ENCODE results near the gene DPP6. TPM values are rescaled to one million over a fixed set of nuclear protein-coding genes. Genes with fewer than 3 reads are reported as not detected.

DPP6 gene
- total RNA-seq, 2 donors from 2014 or later: 0.05 to 38.7 TPM

- H3K36me3 ChIP-seq: no peaks in the 10 kb centered on the region
- no peak for DNase-seq (ENCODE audit: low spot score)
- WGBS: 73% methylated on average over 4 of the region's 4 CpGs
- H3K9me3 ChIP-seq: no peaks in the 10 kb centered on the region
- H3K27me3 ChIP-seq (replicated peaks; ENCODE audit: insufficient read depth): no peaks in the 10 kb centered on the region
- intact Hi-C loops (cut with DNase I): no loop called here
- TF ChIP-seq POLR2AphosphoS5 (IDR thresholded peaks at IDR 0.05): no peak
- no peak for TF ChIP-seq POLR2A (IDR thresholded peaks at IDR 0.05)
- TF ChIP-seq, protein P1, sequence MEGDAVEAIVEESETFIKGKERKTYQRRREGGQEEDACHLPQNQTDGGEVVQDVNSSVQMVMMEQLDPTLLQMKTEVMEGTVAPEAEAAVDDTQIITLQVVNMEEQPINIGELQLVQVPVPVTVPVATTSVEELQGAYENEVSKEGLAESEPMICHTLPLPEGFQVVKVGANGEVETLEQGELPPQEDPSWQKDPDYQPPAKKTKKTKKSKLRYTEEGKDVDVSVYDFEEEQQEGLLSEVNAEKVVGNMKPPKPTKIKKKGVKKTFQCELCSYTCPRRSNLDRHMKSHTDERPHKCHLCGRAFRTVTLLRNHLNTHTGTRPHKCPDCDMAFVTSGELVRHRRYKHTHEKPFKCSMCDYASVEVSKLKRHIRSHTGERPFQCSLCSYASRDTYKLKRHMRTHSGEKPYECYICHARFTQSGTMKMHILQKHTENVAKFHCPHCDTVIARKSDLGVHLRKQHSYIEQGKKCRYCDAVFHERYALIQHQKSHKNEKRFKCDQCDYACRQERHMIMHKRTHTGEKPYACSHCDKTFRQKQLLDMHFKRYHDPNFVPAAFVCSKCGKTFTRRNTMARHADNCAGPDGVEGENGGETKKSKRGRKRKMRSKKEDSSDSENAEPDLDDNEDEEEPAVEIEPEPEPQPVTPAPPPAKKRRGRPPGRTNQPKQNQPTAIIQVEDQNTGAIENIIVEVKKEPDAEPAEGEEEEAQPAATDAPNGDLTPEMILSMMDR (IDR thresholded peaks at IDR 0.05): no peak
- no peak overlapping the region for H3K4me3 ChIP-seq
- no peaks in the 10 kb centered on the region for H3K4me1 ChIP-seq (replicated peaks)
- H3K27ac ChIP-seq: no peak overlapping the region
Observed at GRCh38 chr7:154631162-154631561, 579.0 kb downstream of the DPP6 start.

DNA sequence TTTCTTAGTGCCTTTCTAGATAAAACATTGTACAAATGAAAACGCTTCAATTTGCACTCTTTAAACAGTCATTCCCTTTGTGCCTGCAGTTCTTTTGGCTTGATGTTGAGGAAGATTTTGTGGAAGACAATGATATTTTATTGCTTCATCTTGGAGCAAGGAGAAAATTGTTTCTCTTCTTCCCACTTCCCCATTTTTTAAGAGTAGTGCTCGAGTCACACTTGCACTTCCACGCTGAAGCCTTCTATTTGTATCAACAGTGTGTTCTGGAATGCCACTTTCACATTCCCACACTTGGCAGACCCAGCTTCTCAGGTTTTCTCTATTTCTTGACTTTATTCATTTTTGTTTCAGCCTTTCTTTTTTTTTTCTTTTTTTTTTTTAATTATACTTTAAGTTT, 581.4 kb downstream of the DPP6 start:
- Histone ChIP-seq H3K4me3 (no peak overlapping the region), H3K36me3 (no peaks in the 10 kb centered on the region), H3K27me3 (replicated peaks; ENCODE audit: insufficient read depth) (no peaks in the 10 kb centered on the region), H3K4me1 (replicated peaks) (no peaks in the 10 kb centered on the region), H3K27ac (no peak overlapping the region), H3K9me3 (no peaks in the 10 kb centered on the region)
- DNase-seq (ENCODE audit: low spot score): no peak
- intact Hi-C loops (cut with DNase I): no loop called here
- TF ChIP-seq POLR2AphosphoS5 (IDR thresholded peaks at IDR 0.05) (no peak), POLR2A (IDR thresholded peaks at IDR 0.05) (no peak)
- TF ChIP-seq, protein P1 (IDR thresholded peaks at IDR 0.05): no peak
- 60% methylated on average over 3 of the region's 3 CpGs for WGBS

GRCh38 chr7:154638286-154638685, 586.1 kb downstream of the DPP6 start:
- no peak for TF ChIP-seq POLR2A (IDR thresholded peaks at IDR 0.05)
- TF ChIP-seq, protein P1 (IDR thresholded peaks at IDR 0.05): no peak
- whole genome bisulfite sequencing: 64% methylated on average over 9 of the region's 9 CpGs

DNA sequence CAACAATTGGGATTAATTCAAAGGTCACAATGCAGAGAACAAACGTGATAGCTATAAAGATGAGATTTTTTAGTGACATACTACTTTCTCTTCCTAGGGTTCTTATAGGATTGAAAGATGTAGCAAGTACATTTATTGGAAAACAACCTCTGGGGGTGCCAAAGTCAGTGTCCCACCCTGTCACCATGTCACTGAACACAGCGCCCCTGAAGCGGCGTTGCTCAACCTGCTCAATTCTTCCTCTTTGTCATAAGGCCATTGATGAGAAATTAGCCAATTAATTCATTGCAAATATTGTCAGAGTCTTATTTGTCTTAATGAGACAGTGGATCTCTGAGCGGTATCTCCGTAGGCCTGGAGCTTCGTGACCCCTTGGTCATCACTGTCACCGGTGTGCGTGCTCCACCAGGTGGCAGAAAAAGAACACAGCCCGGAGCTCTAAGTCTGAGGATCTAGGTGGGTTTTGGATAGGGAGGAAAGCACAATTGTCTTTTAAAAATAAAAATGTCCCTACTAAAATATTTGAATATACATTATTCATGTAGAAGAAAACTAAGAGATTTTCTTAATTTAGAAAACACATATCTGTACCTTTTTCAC, 588.2 kb downstream of the DPP6 start:
- Histone ChIP-seq H3K27ac (no peak overlapping the region), H3K36me3 (no peaks in the 10 kb centered on the region), H3K27me3 (replicated peaks; ENCODE audit: insufficient read depth) (no peaks in the 10 kb centered on the region), H3K9me3 (no peaks in the 10 kb centered on the region), H3K4me1 (replicated peaks) (no peaks in the 10 kb centered on the region), H3K4me3 (no peak overlapping the region)
- intact Hi-C loops (cut with DNase I): no loop called here
- DNase-seq (ENCODE audit: low spot score): no peak
- 60% methylated on average over 10 of the region's 10 CpGs for WGBS
- TF ChIP-seq, protein P1 (IDR thresholded peaks at IDR 0.05): peak in 1 of 4 experiments; percentile 12
- TF ChIP-seq POLR2A (IDR thresholded peaks at IDR 0.05): no peak

More at GRCh38 chr7:154638286-154638685, 586.1 kb downstream of the DPP6 start:
- H3K4me3 ChIP-seq: no peak overlapping the region
- H3K4me1 ChIP-seq (replicated peaks): no peaks in the 10 kb centered on the region
- intact Hi-C loops (cut with DNase I): no loop called here
- H3K27me3 ChIP-seq (replicated peaks; ENCODE audit: insufficient read depth): no peaks in the 10 kb centered on the region
- no peak for DNase-seq (ENCODE audit: low spot score)
- H3K36me3 ChIP-seq: no peaks in the 10 kb centered on the region
- no peaks in the 10 kb centered on the region for H3K9me3 ChIP-seq
- H3K27ac ChIP-seq: no peak overlapping the region

DNA sequence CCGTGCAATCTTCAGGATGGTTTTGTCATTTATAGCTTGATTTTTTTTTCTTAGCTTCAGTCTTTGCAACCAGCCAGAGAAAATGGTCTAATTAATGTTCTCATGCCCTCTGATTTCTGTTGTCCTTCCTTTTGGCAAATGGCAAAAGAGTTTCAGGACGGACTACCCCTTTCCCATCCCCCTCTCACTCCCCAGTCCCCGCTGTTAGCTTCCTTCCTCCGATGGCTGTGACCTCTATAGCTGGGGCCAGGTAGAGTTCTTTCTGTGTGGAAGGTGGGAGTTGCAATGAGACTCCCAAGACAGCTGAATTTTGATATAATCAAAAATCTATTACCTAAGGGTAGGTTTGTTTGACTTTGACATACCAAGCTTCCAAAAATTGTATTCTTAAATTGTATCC, 588.7 kb downstream of the DPP6 start:
- Histone ChIP-seq H3K36me3 (no peaks in the 10 kb centered on the region), H3K4me1 (replicated peaks) (no peaks in the 10 kb centered on the region), H3K27ac (no peak overlapping the region), H3K9me3 (no peaks in the 10 kb centered on the region), H3K4me3 (no peak overlapping the region), H3K27me3 (replicated peaks; ENCODE audit: insufficient read depth) (no peaks in the 10 kb centered on the region)
- WGBS: 56% methylated on average over 4 of the region's 4 CpGs
- TF ChIP-seq POLR2A (IDR thresholded peaks at IDR 0.05) (no peak), POLR2AphosphoS5 (IDR thresholded peaks at IDR 0.05) (no peak)
- TF ChIP-seq, protein P1 (IDR thresholded peaks at IDR 0.05): no peak
- DNase-seq (ENCODE audit: low spot score): no peak
- intact Hi-C loops (cut with DNase I): no loop called here
